Gastroesophageal sphincter (tissue), 4 donors: ENCODE results near the gene AKTIP. TPM values are rescaled to one million over a fixed set of nuclear protein-coding genes. Genes with fewer than 3 reads are reported as not detected.

Source experiments
- ATAC-seq: fragments of 150-250 bp; one replicate; pipeline ENCODE4 v1.9.1; 2016; ENCODE audit warnings: mild to moderate bottlenecking, moderate library complexity
- H3K27ac ChIP-seq, 4 donors: fragments of 200-600 bp; sonication (generic) in 3 of 4; 1 replicate in 3 of 4; 2 replicates in 1 of 4; pipeline ENCODE4 v1.5.1; 2016 to 2019
- H3K27me3 ChIP-seq: fragments of 200-600 bp; sonication (generic); one replicate; pipeline ENCODE4 v1.5.1; 2019
- H3K36me3 ChIP-seq, 2 donors: fragments of 200-600 bp; sonication (generic); one replicate each; pipeline ENCODE4 v1.5.1; 2019; ENCODE audit warnings: control low read depth in 1 of 2
- H3K4me1 ChIP-seq, 3 donors: fragments of 200-600 bp; sonication (generic); 1 replicate in 2 of 3; 2 replicates in 1 of 3; pipeline ENCODE4 v1.5.1; 2016 to 2019; ENCODE audit warnings: control low read depth in 2 of 3
- H3K4me3 ChIP-seq, 2 donors: fragments of 200-600 bp; sonication (generic); one replicate each; pipeline ENCODE4 v1.5.1; 2019; ENCODE audit warnings: mild to moderate bottlenecking in 1 of 2, moderate library complexity in 1 of 2
- H3K9me3 ChIP-seq, 3 donors: fragments of 200-600 bp; sonication (generic); one replicate each; pipeline ENCODE4 v1.5.1; 2017 to 2019; ENCODE audit warnings: control low read depth in 2 of 3
- EP300 ChIP-seq: sonication (generic); formaldehyde crosslinking; IDR thresholded peaks from one replicate; pipeline ENCODE4 v1.6.1; 2017; ENCODE audit warnings: antibody characterized with exemption, mild to moderate bottlenecking
- POLR2A ChIP-seq, 2 donors: fragments of 450-650 bp; IDR thresholded peaks; one replicate each; pipeline ENCODE4 v1.6.1; 2017; ENCODE audit warnings: antibody characterized with exemption in 2 of 2, mild to moderate bottlenecking in 2 of 2, moderate library complexity in 1 of 2
- POLR2AphosphoS5 ChIP-seq: sonication (generic); formaldehyde crosslinking; IDR thresholded peaks from one replicate; pipeline ENCODE4 v1.6.1; 2017; ENCODE audit warnings: antibody characterized with exemption
- WGBS, 2 donors: methylation state at CpG; one replicate each; pipeline ENCODE4 v1.1.5; 2018; ENCODE audit warnings: low coverage in 1 of 2; 5-methylcytosine and 5-hydroxymethylcytosine counted together
- total RNA-seq, 4 donors: library from RNA; depleted of rRNA; stranded (reverse); fragments of >200 nt; gene quantifications; one replicate each; pipeline ENCODE4 v1.1.0, GENCODE V29; 2016
- TF ChIP-seq, protein P1 (sequence below), 4 experiments: fragments of 200-600 bp in 2 of 4; fragments of 450-650 bp in 2 of 4; sonication (generic) in 1 of 4; IDR thresholded peaks; one replicate each; pipeline ENCODE4 v1.5.1; 2017 to 2019; ENCODE audit warnings: antibody characterized with exemption in 4 of 4, mild to moderate bottlenecking in 2 of 4, moderate library complexity in 2 of 4

The AKTIP gene
- total RNA-seq, 4 donors from 2014 or later: 53.2 to 63.6 (median 59.5) TPM

DNA sequence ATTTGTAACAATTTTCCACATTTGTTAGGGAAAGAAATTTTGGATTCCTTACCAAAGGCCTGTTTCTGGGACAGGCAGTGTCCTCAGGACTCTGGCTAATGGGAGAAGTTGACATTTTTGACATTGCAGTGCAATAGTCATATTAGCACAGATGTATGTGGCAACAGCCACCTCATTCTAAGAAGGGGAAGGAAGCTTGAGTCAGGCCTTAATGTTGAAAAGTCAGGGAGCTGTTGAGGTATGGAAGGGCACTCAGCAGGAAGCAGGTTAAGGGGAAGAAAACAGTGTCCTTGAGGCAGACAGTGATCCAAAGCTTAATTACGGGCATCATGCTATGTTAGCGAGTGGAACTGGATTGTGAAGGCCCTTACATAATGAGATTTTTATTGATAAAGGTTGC is 20.9 kb downstream of the AKTIP start:
- no peak for ATAC-seq
- Histone ChIP-seq H3K4me1 (no peaks in the 10 kb centered on the region), H3K27me3 (no peaks in the 10 kb centered on the region), H3K36me3 (peaks cover 9 to 99% of the 10 kb centered on the region in 2 donors), H3K9me3 (no peaks in the 10 kb centered on the region), H3K4me3 (no peak overlapping the region), H3K27ac (no peak overlapping the region)
- TF ChIP-seq EP300 (no peak), POLR2AphosphoS5 (no peak), POLR2A (IDR thresholded peaks at IDR 0.05) (no peak)
- TF ChIP-seq, protein P1, sequence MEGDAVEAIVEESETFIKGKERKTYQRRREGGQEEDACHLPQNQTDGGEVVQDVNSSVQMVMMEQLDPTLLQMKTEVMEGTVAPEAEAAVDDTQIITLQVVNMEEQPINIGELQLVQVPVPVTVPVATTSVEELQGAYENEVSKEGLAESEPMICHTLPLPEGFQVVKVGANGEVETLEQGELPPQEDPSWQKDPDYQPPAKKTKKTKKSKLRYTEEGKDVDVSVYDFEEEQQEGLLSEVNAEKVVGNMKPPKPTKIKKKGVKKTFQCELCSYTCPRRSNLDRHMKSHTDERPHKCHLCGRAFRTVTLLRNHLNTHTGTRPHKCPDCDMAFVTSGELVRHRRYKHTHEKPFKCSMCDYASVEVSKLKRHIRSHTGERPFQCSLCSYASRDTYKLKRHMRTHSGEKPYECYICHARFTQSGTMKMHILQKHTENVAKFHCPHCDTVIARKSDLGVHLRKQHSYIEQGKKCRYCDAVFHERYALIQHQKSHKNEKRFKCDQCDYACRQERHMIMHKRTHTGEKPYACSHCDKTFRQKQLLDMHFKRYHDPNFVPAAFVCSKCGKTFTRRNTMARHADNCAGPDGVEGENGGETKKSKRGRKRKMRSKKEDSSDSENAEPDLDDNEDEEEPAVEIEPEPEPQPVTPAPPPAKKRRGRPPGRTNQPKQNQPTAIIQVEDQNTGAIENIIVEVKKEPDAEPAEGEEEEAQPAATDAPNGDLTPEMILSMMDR (IDR thresholded peaks at IDR 0.05): no peak
- WGBS, 2 donors: 94 to 100% methylated on average over 2 of the region's 2 CpGs

DNA sequence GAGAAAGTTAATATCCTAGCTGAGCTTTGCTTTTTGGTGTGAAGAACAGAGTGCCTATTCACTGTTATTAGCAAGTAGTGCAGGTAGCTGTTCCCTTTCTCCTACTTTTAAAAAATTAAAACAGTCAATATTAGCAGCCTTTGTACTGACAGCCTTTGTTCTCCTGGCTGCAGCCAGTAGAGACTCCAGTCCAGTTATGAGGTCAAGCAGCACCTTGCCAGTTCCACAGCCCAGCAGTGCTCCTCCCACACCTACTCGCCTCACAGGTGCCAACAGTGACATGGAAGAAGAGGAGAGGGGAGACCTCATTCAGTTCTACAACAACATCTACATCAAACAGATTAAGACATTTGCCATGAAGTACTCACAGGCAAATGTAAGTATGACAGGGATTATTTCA is 22.6 kb downstream of the AKTIP start:
- Histone ChIP-seq H3K4me1 (no peaks in the 10 kb centered on the region), H3K4me3 (no peak overlapping the region), H3K9me3 (no peaks in the 10 kb centered on the region), H3K27me3 (no peaks in the 10 kb centered on the region), H3K27ac (no peak overlapping the region), H3K36me3 (peaks cover 9 to 94% of the 10 kb centered on the region in 2 donors)
- no peak for ATAC-seq
- TF ChIP-seq EP300 (no peak), POLR2AphosphoS5 (no peak), POLR2A (IDR thresholded peaks at IDR 0.05) (no peak)
- TF ChIP-seq, protein P1 (IDR thresholded peaks at IDR 0.05): no peak
- WGBS, 2 donors: 92 to 100% methylated on average over 1 of the region's 1 CpG

DNA sequence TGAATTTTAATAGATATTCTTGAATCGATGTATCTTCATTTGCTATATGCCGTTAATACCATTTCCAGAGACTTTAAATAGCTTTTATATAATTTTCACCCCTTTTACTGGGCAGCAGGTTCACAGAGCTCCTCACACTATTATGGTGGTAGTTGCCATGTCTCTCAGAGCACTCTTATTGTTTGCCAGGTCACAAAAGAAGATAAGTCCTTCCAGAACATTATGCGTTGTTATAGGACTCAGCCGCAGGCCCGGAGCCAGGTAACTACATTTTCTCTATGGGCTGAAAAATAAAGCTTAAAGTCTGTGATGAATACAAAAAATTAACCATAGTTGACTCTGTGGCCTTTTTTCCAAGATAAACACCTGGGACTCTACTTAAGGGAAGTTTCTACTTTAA is 24.0 kb downstream of the AKTIP start:
- TF ChIP-seq EP300 (no peak), POLR2AphosphoS5 (no peak), POLR2A (IDR thresholded peaks at IDR 0.05) (no peak)
- TF ChIP-seq, protein P1 (IDR thresholded peaks at IDR 0.05): no peak
- Histone ChIP-seq H3K4me3 (no peak overlapping the region), H3K4me1 (no peaks in the 10 kb centered on the region), H3K27ac (no peak overlapping the region), H3K36me3 (peaks cover 9 to 94% of the 10 kb centered on the region in 2 donors), H3K9me3 (no peaks in the 10 kb centered on the region), H3K27me3 (no peaks in the 10 kb centered on the region)
- 95 to 96% methylated on average over 5 of the region's 5 CpGs for WGBS, 2 donors
- ATAC-seq: no peak

- ATAC-seq: no peak
- TF ChIP-seq POLR2AphosphoS5 (no peak), POLR2A (IDR thresholded peaks at IDR 0.05) (no peak)
- H3K4me1 ChIP-seq: no peaks in the 10 kb centered on the region
- no peak overlapping the region for H3K4me3 ChIP-seq
- peaks cover 9 to 93% of the 10 kb centered on the region in 2 donors for H3K36me3 ChIP-seq
- no peaks in the 10 kb centered on the region for H3K9me3 ChIP-seq
- no peaks in the 10 kb centered on the region for H3K27me3 ChIP-seq
- no peak overlapping the region for H3K27ac ChIP-seq
- 94 to 95% methylated on average over 2 of the region's 2 CpGs for WGBS, 2 donors
Observed at GRCh38 chr16:53476867-53477266, 26.1 kb downstream of the AKTIP start.

GRCh38 chr16:53465606-53466280 is 37.3 kb downstream of the AKTIP start:
- TF ChIP-seq, protein P1 (IDR thresholded peaks at IDR 0.05): no peak
- TF ChIP-seq EP300: no peak
- no peak for TF ChIP-seq POLR2A (IDR thresholded peaks at IDR 0.05)
- TF ChIP-seq POLR2AphosphoS5: no peak
- Histone ChIP-seq H3K27me3 (no peaks in the 10 kb centered on the region), H3K4me1 (no peaks in the 10 kb centered on the region), H3K27ac (no peak overlapping the region), H3K36me3 (peaks cover 0 to 98% of the 10 kb centered on the region in 2 donors), H3K9me3 (no peaks in the 10 kb centered on the region), H3K4me3 (no peak overlapping the region)
- WGBS, 2 donors: 63% methylated on average over 5 to 6 of the region's 6 CpGs
- no peak for ATAC-seq
